Measurements from ENCODE around the gene ATP10A.

ATP10A gene

DNA sequence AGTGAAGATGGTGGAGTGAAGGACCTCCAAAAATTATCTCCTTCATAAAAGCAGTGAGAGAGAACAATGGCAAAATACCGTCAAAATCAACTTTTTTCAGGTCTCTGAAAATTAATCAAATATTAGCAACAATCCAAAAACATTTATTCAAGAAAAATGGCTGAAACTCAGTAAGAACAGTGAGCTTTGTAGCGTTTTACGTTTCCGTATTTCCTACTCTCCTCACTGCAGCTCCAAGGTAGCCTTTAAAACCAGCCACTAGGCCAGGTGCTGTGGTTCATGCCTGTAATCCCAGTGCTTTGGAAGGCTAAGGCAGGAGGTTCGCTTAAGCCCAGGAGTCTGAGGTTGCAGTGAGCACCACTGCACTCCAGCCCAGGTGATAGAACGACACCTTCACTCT lies 38.5 kb downstream of the ATP10A start:
- no peaks in the 10 kb centered on the region for H3K36me3 ChIP-seq (replicated peaks)
- no peak overlapping the region for H3K27ac ChIP-seq
- TF ChIP-seq, protein P1, sequence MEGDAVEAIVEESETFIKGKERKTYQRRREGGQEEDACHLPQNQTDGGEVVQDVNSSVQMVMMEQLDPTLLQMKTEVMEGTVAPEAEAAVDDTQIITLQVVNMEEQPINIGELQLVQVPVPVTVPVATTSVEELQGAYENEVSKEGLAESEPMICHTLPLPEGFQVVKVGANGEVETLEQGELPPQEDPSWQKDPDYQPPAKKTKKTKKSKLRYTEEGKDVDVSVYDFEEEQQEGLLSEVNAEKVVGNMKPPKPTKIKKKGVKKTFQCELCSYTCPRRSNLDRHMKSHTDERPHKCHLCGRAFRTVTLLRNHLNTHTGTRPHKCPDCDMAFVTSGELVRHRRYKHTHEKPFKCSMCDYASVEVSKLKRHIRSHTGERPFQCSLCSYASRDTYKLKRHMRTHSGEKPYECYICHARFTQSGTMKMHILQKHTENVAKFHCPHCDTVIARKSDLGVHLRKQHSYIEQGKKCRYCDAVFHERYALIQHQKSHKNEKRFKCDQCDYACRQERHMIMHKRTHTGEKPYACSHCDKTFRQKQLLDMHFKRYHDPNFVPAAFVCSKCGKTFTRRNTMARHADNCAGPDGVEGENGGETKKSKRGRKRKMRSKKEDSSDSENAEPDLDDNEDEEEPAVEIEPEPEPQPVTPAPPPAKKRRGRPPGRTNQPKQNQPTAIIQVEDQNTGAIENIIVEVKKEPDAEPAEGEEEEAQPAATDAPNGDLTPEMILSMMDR (IDR thresholded peaks at IDR 0.05; ENCODE audit: low read depth, low read length, missing control alignments): no peak
- no peaks in the 10 kb centered on the region for H3K27me3 ChIP-seq (replicated peaks)
- no peak for DNase-seq
- in situ Hi-C loops (cut with HindIII; ENCODE audit: low pct_ligation_motif_present, low sequenced_read_pairs): no loop called here
- no peak overlapping the region for H3K4me3 ChIP-seq (ENCODE audit: low read depth, low read length)

DNA sequence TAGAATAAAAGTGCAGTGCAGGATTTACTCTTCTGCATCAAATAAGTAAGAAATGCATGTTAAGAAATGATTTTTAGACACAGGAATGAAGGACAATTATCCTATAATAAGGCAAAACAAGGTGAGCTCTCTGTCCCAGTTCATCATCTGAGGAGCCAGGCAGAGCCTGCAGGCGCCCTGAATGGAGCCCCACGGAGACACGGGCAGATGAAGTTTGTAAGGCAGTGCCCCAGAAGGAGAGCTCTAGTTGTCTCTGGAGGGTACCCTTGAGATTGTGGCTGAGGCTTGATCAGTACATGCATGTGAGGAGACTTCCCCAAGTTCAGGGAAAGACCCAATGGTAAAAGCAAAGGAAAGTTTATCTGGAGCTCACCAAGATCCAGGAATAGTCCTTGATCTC lies 50.3 kb downstream of the ATP10A start:
- H3K27ac ChIP-seq: no peak overlapping the region

DNA sequence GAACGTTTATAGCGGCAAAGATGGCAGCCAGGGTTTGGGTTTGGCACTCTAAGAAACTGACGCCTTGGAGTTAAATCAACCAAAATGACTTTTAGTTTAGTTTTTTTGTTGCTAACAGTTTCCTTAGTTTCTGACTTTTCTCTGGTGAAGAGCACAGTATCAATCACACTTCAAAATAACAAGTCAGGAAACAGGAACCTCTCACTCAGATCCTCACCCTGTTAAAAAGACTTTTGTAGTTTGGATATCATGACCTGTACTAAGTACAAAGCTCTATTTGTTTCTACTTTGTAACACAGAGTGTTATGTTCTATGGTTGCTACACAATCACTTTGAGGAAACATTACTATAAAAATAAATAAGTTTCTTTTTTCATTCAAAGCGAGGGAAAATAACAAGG lies 51.1 kb downstream of the ATP10A start:
- Histone ChIP-seq H3K36me3 (replicated peaks) (no peaks in the 10 kb centered on the region), H3K27me3 (replicated peaks) (no peaks in the 10 kb centered on the region), H3K4me3 (ENCODE audit: low read depth, low read length) (no peak overlapping the region), H3K27ac (no peak overlapping the region)
- in situ Hi-C loops (cut with HindIII; ENCODE audit: low pct_ligation_motif_present, low sequenced_read_pairs): no loop called here
- DNase-seq: no peak
- TF ChIP-seq, protein P1 (IDR thresholded peaks at IDR 0.05; ENCODE audit: low read depth, low read length, missing control alignments): no peak

More for the DNA sequence above, 50.3 kb downstream of the ATP10A start:
- H3K4me3 ChIP-seq (ENCODE audit: low read depth, low read length): no peak overlapping the region
- in situ Hi-C loops (cut with HindIII; ENCODE audit: low pct_ligation_motif_present, low sequenced_read_pairs): no loop called here
- no peaks in the 10 kb centered on the region for H3K27me3 ChIP-seq (replicated peaks)
- DNase-seq: no peak
- no peaks in the 10 kb centered on the region for H3K36me3 ChIP-seq (replicated peaks)
- TF ChIP-seq, protein P1 (IDR thresholded peaks at IDR 0.05; ENCODE audit: low read depth, low read length, missing control alignments): no peak

DNA sequence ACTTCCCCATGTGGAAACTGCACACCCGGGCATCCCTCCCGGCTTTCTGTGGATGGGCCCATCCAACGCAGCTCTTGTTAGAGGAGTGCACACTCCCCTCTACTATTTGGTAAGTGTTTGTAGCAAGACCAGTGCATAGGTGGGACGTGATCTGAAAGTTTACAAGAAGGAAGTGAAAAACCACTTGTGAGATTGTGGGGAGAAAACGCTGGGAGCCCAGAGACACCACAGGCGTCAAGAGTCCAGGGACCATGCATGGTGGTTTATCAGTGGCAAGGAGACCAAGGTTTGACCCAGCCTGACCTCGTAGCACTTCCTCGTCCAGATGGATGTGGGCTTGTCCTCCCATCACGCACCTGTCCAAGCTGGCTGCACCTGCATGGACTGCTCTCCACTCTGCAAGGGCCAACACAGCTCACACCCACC lies 51.6 kb downstream of the ATP10A start:
- Histone ChIP-seq H3K27ac (no peak overlapping the region), H3K36me3 (replicated peaks) (no peaks in the 10 kb centered on the region), H3K4me3 (ENCODE audit: low read depth, low read length) (no peak overlapping the region), H3K27me3 (replicated peaks) (no peaks in the 10 kb centered on the region)
- TF ChIP-seq, protein P1 (IDR thresholded peaks at IDR 0.05; ENCODE audit: low read depth, low read length, missing control alignments): no peak
- no peak for DNase-seq
- in situ Hi-C loops (cut with HindIII; ENCODE audit: low pct_ligation_motif_present, low sequenced_read_pairs): no loop called here

DNA sequence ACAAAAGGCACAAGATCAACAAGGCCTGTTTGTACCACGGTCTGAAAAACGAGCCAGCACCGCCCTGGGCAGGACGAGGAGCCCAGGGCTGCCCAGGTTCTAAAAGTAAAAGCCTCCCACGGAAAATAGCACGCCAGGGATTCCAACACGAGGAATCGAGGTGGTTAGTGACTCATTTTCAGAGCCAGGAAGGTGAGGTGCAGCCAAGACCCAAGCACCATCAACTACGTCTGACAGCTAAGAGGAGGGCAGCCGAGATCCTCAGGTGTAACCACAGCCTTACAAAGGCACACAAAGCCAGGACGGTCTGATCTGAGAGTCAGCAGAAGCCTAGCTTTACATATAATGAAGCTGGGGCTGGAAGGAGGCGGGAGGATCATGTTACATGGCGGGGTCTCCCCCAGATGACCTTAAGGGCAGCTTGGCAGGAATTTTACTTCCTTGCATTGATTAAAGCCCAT lies 52.5 kb downstream of the ATP10A start:
- TF ChIP-seq, protein P1 (IDR thresholded peaks at IDR 0.05; ENCODE audit: low read depth, low read length, missing control alignments): no peak
- Histone ChIP-seq H3K4me3 (ENCODE audit: low read depth, low read length) (no peak overlapping the region), H3K36me3 (replicated peaks) (no peaks in the 10 kb centered on the region), H3K27me3 (replicated peaks) (no peaks in the 10 kb centered on the region), H3K27ac (no peak overlapping the region)
- no peak for DNase-seq
- in situ Hi-C loops (cut with HindIII; ENCODE audit: low pct_ligation_motif_present, low sequenced_read_pairs): no loop called here

DNA sequence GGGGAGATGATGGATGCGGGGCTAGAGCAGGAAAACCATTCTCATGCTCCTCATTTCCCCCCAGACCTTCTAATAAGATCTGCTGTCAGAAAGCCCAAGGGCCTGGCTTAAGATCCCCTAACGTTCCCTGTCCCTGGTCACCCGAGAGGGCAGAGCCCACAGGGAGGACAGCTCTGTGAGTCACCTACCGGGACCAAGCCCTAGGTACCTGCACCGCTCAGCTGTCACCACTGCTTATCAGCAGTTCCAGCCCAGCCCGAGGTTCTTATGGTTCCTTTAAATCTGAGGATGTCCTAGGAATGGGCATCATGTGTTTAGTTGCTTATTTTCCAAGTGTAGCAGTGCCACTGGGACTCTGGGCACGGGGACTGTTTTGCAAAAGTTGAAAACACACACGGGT lies 53.0 kb downstream of the ATP10A start:
- H3K27me3 ChIP-seq (replicated peaks): no peaks in the 10 kb centered on the region
- no peak overlapping the region for H3K27ac ChIP-seq
- no peak for DNase-seq
- no peak overlapping the region for H3K4me3 ChIP-seq (ENCODE audit: low read depth, low read length)
- no peaks in the 10 kb centered on the region for H3K36me3 ChIP-seq (replicated peaks)
- TF ChIP-seq, protein P1 (IDR thresholded peaks at IDR 0.05; ENCODE audit: low read depth, low read length, missing control alignments): no peak
- in situ Hi-C loops (cut with HindIII; ENCODE audit: low pct_ligation_motif_present, low sequenced_read_pairs): no loop called here

All from brain microvascular endothelial cell (primary cell).